Limb (tissue), 2 donors: ENCODE data around the gene CSDE1.
"Not testable (repeated sequence)": the region's sequence is repeated elsewhere in the genome, so short reads cannot be mapped to it uniquely, and the experiment has no call there.

Experiments used
- DNase-seq, 2 donors: peaks; one replicate each; pipeline ENCODE4 v3.0.0-alpha.2; 2016; ENCODE audit errors: extremely low spot score in 2 of 2

CSDE1 gene

GRCh38 chr1:114757455-114758255, at the start of gene CSDE1:
Gene CSDE1 (minus strand): TSS chr1:114757984. CDS start chr1:114739890, 18,094 bp downstream.
- DNase-seq, result peak; percentile 98

GRCh38 chr1:114804449-114804848, 46.7 kb upstream of the CSDE1 start:
- not testable (repeated sequence) for DNase-seq

- DNase-seq, result no peak
These were observed 45.2 kb upstream of the CSDE1 start for GRCh38 chr1:114803001-114803400.

GRCh38 chr1:114794038-114794437, 36.3 kb upstream of the CSDE1 start:
- DNase-seq, result no peak

GRCh38 chr1:114790581-114790980, 32.8 kb upstream of the CSDE1 start:
- not testable (repeated sequence) for DNase-seq

- not testable (repeated sequence) for DNase-seq
These were observed 28.7 kb upstream of the CSDE1 start for GRCh38 chr1:114786440-114786839.

GRCh38 chr1:114782476-114782875, 24.7 kb upstream of the CSDE1 start:
- DNase-seq, result no peak

- DNase-seq, result peak; percentile 92 to 97
These were observed 22.8 kb upstream of the CSDE1 start, which contains the start of gene SIKE1 for GRCh38 chr1:114780344-114781226. Gene SIKE1 (minus strand): TSS chr1:114780685. CDS start chr1:114780607, 78 bp downstream.

- no peak for DNase-seq
These were observed 21.9 kb upstream of the CSDE1 start for GRCh38 chr1:114779722-114780121.

- not testable (repeated sequence) for DNase-seq
These were observed 18.9 kb upstream of the CSDE1 start for GRCh38 chr1:114776726-114777125.

GRCh38 chr1:114771992-114772391, 14.2 kb upstream of the CSDE1 start:
- DNase-seq, result no peak

GRCh38 chr1:114770989-114771388, 13.2 kb upstream of the CSDE1 start:
- DNase-seq, result no peak

GRCh38 chr1:114764689-114765088, 6.9 kb upstream of the CSDE1 start:
- DNase-seq, result no peak

- DNase-seq, result no peak
These were observed 560 bp upstream of the CSDE1 start for GRCh38 chr1:114758256-114758832.

GRCh38 chr1:114756949-114757454, 782 bp downstream of the CSDE1 start:
- no peak for DNase-seq

GRCh38 chr1:114756009-114756892, 1.5 kb downstream of the CSDE1 start:
- no peak for DNase-seq

GRCh38 chr1:114755006-114755931, 2.5 kb downstream of the CSDE1 start:
- DNase-seq, result no peak

- not testable (repeated sequence) for DNase-seq
These were observed 4.1 kb downstream of the CSDE1 start for GRCh38 chr1:114753702-114754101.

- DNase-seq, result no peak
These were observed 4.6 kb downstream of the CSDE1 start for GRCh38 chr1:114753143-114753542.

GRCh38 chr1:114750780-114751179, 7.0 kb downstream of the CSDE1 start:
- no peak for DNase-seq
